Gastrocnemius medialis (tissue), 4 donors: ENCODE measurements around the gene DPRX. TPM values are rescaled to one million over a fixed set of nuclear protein-coding genes. Genes with fewer than 3 reads are reported as not detected.
A peak's percentile ranks its signal among the peaks of the same experiment; 100 is the strongest.

Experiments used
- ATAC-seq, 2 donors: fragments of 150-250 bp; one replicate each; pipeline ENCODE4 v1.9.1; 2016
- DNase-seq, 2 donors: peaks; one replicate each; pipeline ENCODE4 v3.0.0-alpha.2; 2019
- H3K27ac ChIP-seq, 4 donors: fragments of 200-600 bp; sonication (generic); 1 replicate in 1 of 4; 2 replicates in 3 of 4; pipeline ENCODE4 v1.5.1; 2016 to 2018; ENCODE audit warnings: mild to moderate bottlenecking in 2 of 4, moderate library complexity in 1 of 4
- H3K27me3 ChIP-seq, 3 donors: fragments of 200-600 bp; sonication (generic) in 2 of 3; 1 replicate in 1 of 3; 2 replicates in 2 of 3; pipeline versions ENCODE4 v1.5.1 to v1.6.0; 2016 to 2019; ENCODE audit warnings: mild to moderate bottlenecking in 1 of 3, moderate library complexity in 1 of 3
- H3K36me3 ChIP-seq, 2 donors: fragments of 200-600 bp; sonication (generic) in 1 of 2; one replicate each; pipeline ENCODE4 v1.5.1; 2017 to 2018
- H3K4me1 ChIP-seq, 2 donors: fragments of 200-600 bp; sonication (generic) in 1 of 2; one replicate each; pipeline ENCODE4 v1.5.1; 2016 to 2017; ENCODE audit warnings: mild to moderate bottlenecking in 2 of 2
- H3K4me3 ChIP-seq, 4 donors: fragments of 200-600 bp; sonication (generic) in 3 of 4; 1 replicate in 1 of 4; 2 replicates in 3 of 4; pipeline ENCODE4 v1.5.1; 2016 to 2019; ENCODE audit warnings: mild to moderate bottlenecking in 2 of 4
- H3K9me3 ChIP-seq, 3 donors: fragments of 200-600 bp; sonication (generic) in 2 of 3; 1 replicate in 1 of 3; 2 replicates in 2 of 3; pipeline ENCODE4 v1.5.1; 2016 to 2019
- CTCF ChIP-seq, 5 experiments: fragments of 450-650 bp in 3 of 5; fragments of 200-600 bp in 2 of 5; sonication (generic) in 2 of 5; IDR thresholded peaks in 4 of 5; conservative IDR thresholded peaks in 1 of 5; 1 replicate in 4 of 5; 2 replicates in 1 of 5; pipeline ENCODE4 v1.5.1; 2016 to 2019; ENCODE audit warnings: antibody characterized with exemption in 5 of 5, mild to moderate bottlenecking in 3 of 5, moderate library complexity in 3 of 5
- POLR2A ChIP-seq, 2 donors: fragments of 450-650 bp; IDR thresholded peaks; one replicate each; pipeline ENCODE4 v1.6.1; 2017; ENCODE audit warnings: antibody characterized with exemption in 2 of 2, mild to moderate bottlenecking in 2 of 2, moderate library complexity in 2 of 2
- in situ Hi-C, 4 donors: fragments of 200-750 bp; cut with MboI; loops; one replicate each; pipeline versions ENCODE4 v1.15.0 to v1.8.0; 2017; ENCODE audit warnings: low sequenced_read_pairs in 4 of 4
- intact Hi-C: fragments of 100-400 bp; cut with DNase I; formaldehyde crosslinking; loops from one replicate; pipeline ENCODE4 v1.15.1; 2023; ENCODE audit warnings: low total_unique reads
- total RNA-seq, 4 donors: library from RNA; depleted of rRNA; stranded (reverse); fragments of >200 nt; gene quantifications; one replicate each; pipeline versions ENCODE4 v1.1.0 to v1.2.3, GENCODE V29; 2016

The DPRX gene
- total RNA-seq, 4 donors from 2014 or later: 3.0 TPM; not detected in 3

GRCh38 chr19:53595510-53595867 is 36.3 kb upstream of the DPRX start:
- no peaks in the 10 kb centered on the region for H3K27me3 ChIP-seq
- no peaks in the 10 kb centered on the region for H3K4me1 ChIP-seq
- H3K9me3 ChIP-seq: no peaks in the 10 kb centered on the region
- ATAC-seq (no peak), DNase-seq (no peak)
- TF ChIP-seq POLR2A (IDR thresholded peaks at IDR 0.05) (no peak), CTCF (IDR thresholded peaks at IDR 0.05 in 4 of 5, conservative IDR thresholded peaks at IDR 0.05 in 1 of 5) (no peak)
- no peak overlapping the region for H3K27ac ChIP-seq
- H3K4me3 ChIP-seq: no peak overlapping the region
- H3K36me3 ChIP-seq: no peaks in the 10 kb centered on the region
- intact Hi-C loops: no loop called here
- in situ Hi-C loops: no loop called here

GRCh38 chr19:53596056-53596455 is 35.7 kb upstream of the DPRX start:
- ATAC-seq: no peak
- Histone ChIP-seq H3K27me3 (no peaks in the 10 kb centered on the region), H3K27ac (no peak overlapping the region), H3K36me3 (no peaks in the 10 kb centered on the region), H3K4me1 (no peaks in the 10 kb centered on the region), H3K4me3 (no peak overlapping the region), H3K9me3 (no peaks in the 10 kb centered on the region)
- in situ Hi-C loops: no loop called here
- TF ChIP-seq POLR2A (IDR thresholded peaks at IDR 0.05) (no peak), CTCF (IDR thresholded peaks at IDR 0.05 in 4 of 5, conservative IDR thresholded peaks at IDR 0.05 in 1 of 5) (no peak)
- intact Hi-C loops: no loop called here
- DNase-seq: no peak

GRCh38 chr19:53597023-53597422 is 34.8 kb upstream of the DPRX start:
- DNase-seq: no peak
- Histone ChIP-seq H3K27ac (no peak overlapping the region), H3K36me3 (no peaks in the 10 kb centered on the region), H3K9me3 (no peaks in the 10 kb centered on the region), H3K4me3 (no peak overlapping the region), H3K27me3 (no peaks in the 10 kb centered on the region), H3K4me1 (no peaks in the 10 kb centered on the region)
- no peak for ATAC-seq
- TF ChIP-seq CTCF (IDR thresholded peaks at IDR 0.05 in 4 of 5, conservative IDR thresholded peaks at IDR 0.05 in 1 of 5): no peak
- no peak for TF ChIP-seq POLR2A (IDR thresholded peaks at IDR 0.05)
- in situ Hi-C loops: no loop called here
- intact Hi-C loops: no loop called here

GRCh38 chr19:53598361-53598760 is 33.4 kb upstream of the DPRX start:
- intact Hi-C loops (no loop called here), in situ Hi-C loops (no loop called here)
- no peak for DNase-seq

More at GRCh38 chr19:53598361-53598760, 33.4 kb upstream of the DPRX start:
- TF ChIP-seq CTCF (IDR thresholded peaks at IDR 0.05 in 4 of 5, conservative IDR thresholded peaks at IDR 0.05 in 1 of 5) (no peak), POLR2A (IDR thresholded peaks at IDR 0.05) (no peak)
- H3K4me3 ChIP-seq: no peak overlapping the region
- peak overlapping the region in 1 of 4 donors; percentile 30 for H3K27ac ChIP-seq
- no peaks in the 10 kb centered on the region for H3K36me3 ChIP-seq
- no peak for ATAC-seq
- H3K4me1 ChIP-seq: no peaks in the 10 kb centered on the region
- H3K9me3 ChIP-seq: no peaks in the 10 kb centered on the region
- no peaks in the 10 kb centered on the region for H3K27me3 ChIP-seq
